Breast epithelium (tissue), 3 donors: ENCODE results near the gene CIB4.

Experiments used
- POLR2A ChIP-seq: fragments of 450-650 bp; IDR thresholded peaks from one replicate; pipeline ENCODE4 v1.6.1; 2016; ENCODE audit warnings: antibody characterized with exemption, mild to moderate bottlenecking, moderate library complexity
- TF ChIP-seq, protein P1 (sequence below), 3 donors: fragments of 450-650 bp; IDR thresholded peaks; one replicate each; pipeline ENCODE4 v1.5.1; 2016 to 2017; ENCODE audit warnings: antibody characterized with exemption in 3 of 3, mild to moderate bottlenecking in 3 of 3, moderate library complexity in 3 of 3

DNA sequence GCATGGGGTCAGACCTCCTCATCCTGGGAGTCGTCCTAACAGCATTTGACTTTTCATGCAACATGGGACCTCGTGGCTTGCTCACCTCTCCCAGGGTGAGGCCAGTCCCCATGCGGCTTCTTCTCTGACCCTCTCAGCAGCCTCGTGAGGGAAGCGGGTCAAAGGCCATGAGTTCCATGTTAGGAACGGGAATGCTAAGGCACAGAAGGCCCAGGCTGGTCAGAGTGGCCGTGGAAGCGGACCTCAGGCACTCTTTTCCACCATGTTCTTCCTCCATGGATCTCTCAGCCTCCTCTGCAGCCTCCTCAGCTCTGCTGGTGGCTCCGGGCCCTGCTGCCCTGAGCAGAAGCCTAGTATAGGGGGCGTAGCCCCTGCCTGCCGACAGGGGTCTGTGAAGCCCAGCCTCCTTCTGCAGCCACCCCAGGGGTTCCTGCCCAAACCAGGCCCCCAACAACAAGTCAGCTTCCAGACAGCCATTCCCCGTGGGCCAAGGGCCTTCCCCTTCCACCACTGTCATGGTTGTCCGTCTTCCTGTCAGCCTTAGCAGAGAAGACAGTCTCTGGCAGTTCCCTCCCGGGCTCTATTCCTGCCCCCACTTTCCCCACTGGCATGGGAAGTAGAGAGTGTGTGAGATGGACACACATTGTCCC is 103.2 kb downstream of the CIB4 start:
- no peak for TF ChIP-seq POLR2A
- TF ChIP-seq, protein P1, sequence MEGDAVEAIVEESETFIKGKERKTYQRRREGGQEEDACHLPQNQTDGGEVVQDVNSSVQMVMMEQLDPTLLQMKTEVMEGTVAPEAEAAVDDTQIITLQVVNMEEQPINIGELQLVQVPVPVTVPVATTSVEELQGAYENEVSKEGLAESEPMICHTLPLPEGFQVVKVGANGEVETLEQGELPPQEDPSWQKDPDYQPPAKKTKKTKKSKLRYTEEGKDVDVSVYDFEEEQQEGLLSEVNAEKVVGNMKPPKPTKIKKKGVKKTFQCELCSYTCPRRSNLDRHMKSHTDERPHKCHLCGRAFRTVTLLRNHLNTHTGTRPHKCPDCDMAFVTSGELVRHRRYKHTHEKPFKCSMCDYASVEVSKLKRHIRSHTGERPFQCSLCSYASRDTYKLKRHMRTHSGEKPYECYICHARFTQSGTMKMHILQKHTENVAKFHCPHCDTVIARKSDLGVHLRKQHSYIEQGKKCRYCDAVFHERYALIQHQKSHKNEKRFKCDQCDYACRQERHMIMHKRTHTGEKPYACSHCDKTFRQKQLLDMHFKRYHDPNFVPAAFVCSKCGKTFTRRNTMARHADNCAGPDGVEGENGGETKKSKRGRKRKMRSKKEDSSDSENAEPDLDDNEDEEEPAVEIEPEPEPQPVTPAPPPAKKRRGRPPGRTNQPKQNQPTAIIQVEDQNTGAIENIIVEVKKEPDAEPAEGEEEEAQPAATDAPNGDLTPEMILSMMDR (IDR thresholded peaks at IDR 0.05) = no peak
